ENCODE measurements around the gene JAKMIP1.

GRCh38 chr4:6111354-6111960 lies 88.9 kb downstream of the JAKMIP1 start:
- TF ChIP-seq CTCF (IDR thresholded peaks at IDR 0.05), result no peak
- no peak for TF ChIP-seq POLR2A (IDR thresholded peaks at IDR 0.05)
